GM10248 (cell line): ENCODE results near the gene ZFYVE27.

ENCODE experiments used
- CTCF ChIA-PET: fragments of 300-600 bp; sonication (Branson Sonifier 250); formaldehyde crosslinking; extraction: SDS; loops from one replicate; lab custom pipeline; 2021; ENCODE audit warnings: antibody characterized with exemption; lab: Yijun Ruan, JAX
- POLR2A ChIA-PET: fragments of 350-650 bp; sonication (Branson Sonifier 250); formaldehyde crosslinking; extraction: SDS; loops from one replicate; lab custom pipeline; 2020; ENCODE audit warnings: antibody characterized with exemption; lab: Yijun Ruan, JAX
- DNase-seq: peaks from one replicate; pipeline ENCODE4 v3.0.0; 2012; ENCODE audit errors: extremely low spot score
- CTCF ChIP-seq: IDR thresholded peaks from 2 replicates; pipeline ENCODE4 v1.5.1; 2012; ENCODE audit warnings: mild to moderate bottlenecking, low read depth; ENCODE audit errors: extremely low read depth, missing control alignments, control extremely low read depth

ZFYVE27 gene

GRCh38 chr10:97764519-97764931 is 27.6 kb downstream of the ZFYVE27 start:
- POLR2A ChIA-PET: interaction anchor here (0.5 kb wide), 1 partner anchor 39 kb away, joined by 5 read pairs; no protein-coding TSS in a partner anchor
- no peak for DNase-seq
- CTCF ChIA-PET: interaction anchor here (1.0 kb wide), 1 partner anchor 276 kb away, joined by 3 read pairs; no protein-coding TSS in a partner anchor
- no peak for TF ChIP-seq CTCF

- CTCF ChIA-PET: interaction anchor here (1.0 to 2.4 kb wide), 3 partner anchors 27 to 276 kb away, joined by 3 to 6 read pairs (median 4); no protein-coding TSS in a partner anchor
- POLR2A ChIA-PET: no interaction called here
- no peak for DNase-seq
- TF ChIP-seq CTCF: no peak
These were observed 28.3 kb downstream of the ZFYVE27 start for GRCh38 chr10:97765201-97765600.

- no peak for DNase-seq
- TF ChIP-seq CTCF: no peak
- CTCF ChIA-PET: interaction anchor here (0.6 to 2.4 kb wide), 4 partner anchors 23 to 65 kb away, joined by 3 to 6 read pairs (median 4); no protein-coding TSS in a partner anchor
- POLR2A ChIA-PET: no interaction called here
These were observed 29.3 kb downstream of the ZFYVE27 start for GRCh38 chr10:97766106-97766810.

- CTCF ChIA-PET: interaction anchor here (0.6 to 2.4 kb wide), 4 partner anchors 24 to 218 kb away, joined by 3 to 6 read pairs (median 3); no protein-coding TSS in a partner anchor
- POLR2A ChIA-PET: no interaction called here
- TF ChIP-seq CTCF: no peak
- DNase-seq: no peak
These were observed 30.3 kb downstream of the ZFYVE27 start for GRCh38 chr10:97766996-97767924.

GRCh38 chr10:97768322-97769315 is 31.7 kb downstream of the ZFYVE27 start:
- no peak for DNase-seq
- TF ChIP-seq CTCF: no peak
- CTCF ChIA-PET: no interaction called here
- POLR2A ChIA-PET: no interaction called here
